Measurements from ENCODE around the gene GFRA3.

- TF ChIP-seq POU6F1 (CRISPR knock-in tag; IDR thresholded peaks at IDR 0.05; ENCODE audit: borderline replicate concordance, low read depth) (no peak), GLIS3 (CRISPR knock-in tag; IDR thresholded peaks at IDR 0.05) (no peak), CREB5 (CRISPR knock-in tag; IDR thresholded peaks at IDR 0.05; ENCODE audit: low read depth) (no peak)
- TF ChIP-seq, protein P1, sequence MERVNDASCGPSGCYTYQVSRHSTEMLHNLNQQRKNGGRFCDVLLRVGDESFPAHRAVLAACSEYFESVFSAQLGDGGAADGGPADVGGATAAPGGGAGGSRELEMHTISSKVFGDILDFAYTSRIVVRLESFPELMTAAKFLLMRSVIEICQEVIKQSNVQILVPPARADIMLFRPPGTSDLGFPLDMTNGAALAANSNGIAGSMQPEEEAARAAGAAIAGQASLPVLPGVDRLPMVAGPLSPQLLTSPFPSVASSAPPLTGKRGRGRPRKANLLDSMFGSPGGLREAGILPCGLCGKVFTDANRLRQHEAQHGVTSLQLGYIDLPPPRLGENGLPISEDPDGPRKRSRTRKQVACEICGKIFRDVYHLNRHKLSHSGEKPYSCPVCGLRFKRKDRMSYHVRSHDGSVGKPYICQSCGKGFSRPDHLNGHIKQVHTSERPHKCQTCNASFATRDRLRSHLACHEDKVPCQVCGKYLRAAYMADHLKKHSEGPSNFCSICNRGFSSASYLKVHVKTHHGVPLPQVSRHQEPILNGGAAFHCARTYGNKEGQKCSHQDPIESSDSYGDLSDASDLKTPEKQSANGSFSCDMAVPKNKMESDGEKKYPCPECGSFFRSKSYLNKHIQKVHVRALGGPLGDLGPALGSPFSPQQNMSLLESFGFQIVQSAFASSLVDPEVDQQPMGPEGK (CRISPR knock-in tag; IDR thresholded peaks at IDR 0.05; ENCODE audit: borderline replicate concordance): no peak
These were observed 32.5 kb downstream of the GFRA3 start for GRCh38 chr5:138241688-138242571.

Data from SK-N-SH treated with all-trans-retinoic acid at 6 μM for 48 hours (cell line).